SJCRH30 (cell line): ENCODE results near the gene C19orf53. TPM values are rescaled to one million over a fixed set of nuclear protein-coding genes. Genes with fewer than 3 reads are reported as not detected.

Source experiments
- DNase-seq, 2 experiments: peaks; one replicate each; pipeline ENCODE4 v3.0.0-alpha.2; 2015 to 2020
- H3K27ac ChIP-seq: fragments of 250-450 bp; sonication (Bioruptor Pico); 2 replicates; pipeline ENCODE4 v1.5.1; 2020; ENCODE audit warnings: mild to moderate bottlenecking, moderate library complexity
- H3K27me3 ChIP-seq: fragments of 250-450 bp; sonication (Bioruptor Pico); 2 replicates; pipeline ENCODE4 v1.5.1; 2020; ENCODE audit warnings: mild to moderate bottlenecking, moderate library complexity
- H3K36me3 ChIP-seq: fragments of 250-450 bp; sonication (Bioruptor Pico); 2 replicates; pipeline ENCODE4 v1.5.1; 2020; ENCODE audit warnings: mild to moderate bottlenecking, moderate library complexity
- H3K4me1 ChIP-seq: fragments of 250-450 bp; sonication (Bioruptor Pico); 2 replicates; pipeline ENCODE4 v1.5.1; 2020; ENCODE audit warnings: mild to moderate bottlenecking, moderate library complexity
- H3K4me3 ChIP-seq: fragments of 250-450 bp; sonication (Bioruptor Pico); 2 replicates; pipeline ENCODE4 v1.5.1; 2020; ENCODE audit warnings: mild to moderate bottlenecking, moderate library complexity
- H3K9me3 ChIP-seq: fragments of 250-450 bp; sonication (Bioruptor Pico); replicated peaks from 2 replicates; pipeline ENCODE4 v1.5.1; 2020; ENCODE audit warnings: mild to moderate bottlenecking, moderate library complexity
- total RNA-seq: library from RNA; depleted of rRNA; stranded (reverse); fragments of >200 nt; shearing (Covaris generic); gene quantifications from 2 replicates; pipeline ENCODE4 v1.2.3, GENCODE V29; 2014; rRNA removed

Gene C19orf53
- total RNA-seq, 1 experiment from 2014 or later: 208 TPM

DNA sequence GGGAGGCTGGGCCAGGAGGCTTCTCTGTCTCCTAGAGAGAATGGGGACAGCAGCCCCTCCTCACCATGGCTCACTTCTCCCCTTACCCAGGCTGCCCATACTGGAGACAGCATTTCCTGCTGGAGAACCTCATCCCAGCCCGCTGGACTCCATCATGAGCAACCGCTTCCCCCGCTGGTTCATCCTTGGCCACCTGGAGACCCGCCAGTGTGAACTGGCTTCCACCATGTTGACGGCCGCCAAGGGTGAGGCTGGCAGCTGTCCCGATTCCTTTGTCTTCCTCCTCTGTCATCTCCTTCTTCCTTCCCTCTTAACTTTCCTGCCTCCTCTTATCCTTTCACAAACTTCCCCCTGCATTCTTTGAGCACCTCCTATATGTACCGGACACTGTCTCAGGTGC lies 49.0 kb downstream of the C19orf53 start:
- H3K27ac ChIP-seq: no peak overlapping the region
- H3K4me3 ChIP-seq: no peak overlapping the region
- H3K9me3 ChIP-seq: no peaks in the 10 kb centered on the region
- peaks cover 10% of the 10 kb centered on the region for H3K4me1 ChIP-seq
- H3K27me3 ChIP-seq: no peaks in the 10 kb centered on the region
- DNase-seq: no peak
- peaks cover 43% of the 10 kb centered on the region for H3K36me3 ChIP-seq

GRCh38 chr19:13823901-13824300 lies 49.6 kb downstream of the C19orf53 start:
- Histone ChIP-seq H3K27ac (no peak overlapping the region), H3K36me3 (peaks cover 45% of the 10 kb centered on the region), H3K4me1 (peaks cover 10% of the 10 kb centered on the region), H3K9me3 (no peaks in the 10 kb centered on the region), H3K4me3 (no peak overlapping the region), H3K27me3 (no peaks in the 10 kb centered on the region)
- no peak for DNase-seq

- peaks cover 10% of the 10 kb centered on the region for H3K4me1 ChIP-seq
- peaks cover 48% of the 10 kb centered on the region for H3K36me3 ChIP-seq
- DNase-seq: no peak
- H3K27me3 ChIP-seq: no peaks in the 10 kb centered on the region
- H3K4me3 ChIP-seq: no peak overlapping the region
- no peak overlapping the region for H3K27ac ChIP-seq
- no peaks in the 10 kb centered on the region for H3K9me3 ChIP-seq
Observed at GRCh38 chr19:13824703-13825102, 50.4 kb downstream of the C19orf53 start.

GRCh38 chr19:13825489-13826441 lies 51.5 kb downstream of the C19orf53 start:
- Histone ChIP-seq H3K36me3 (peaks cover 52% of the 10 kb centered on the region), H3K4me1 (peaks cover 10% of the 10 kb centered on the region), H3K4me3 (no peak overlapping the region), H3K27me3 (no peaks in the 10 kb centered on the region), H3K27ac (no peak overlapping the region), H3K9me3 (no peaks in the 10 kb centered on the region; the same call in 1 of the 2 replicates)
- DNase-seq: peak; percentile 69 to 75

DNA sequence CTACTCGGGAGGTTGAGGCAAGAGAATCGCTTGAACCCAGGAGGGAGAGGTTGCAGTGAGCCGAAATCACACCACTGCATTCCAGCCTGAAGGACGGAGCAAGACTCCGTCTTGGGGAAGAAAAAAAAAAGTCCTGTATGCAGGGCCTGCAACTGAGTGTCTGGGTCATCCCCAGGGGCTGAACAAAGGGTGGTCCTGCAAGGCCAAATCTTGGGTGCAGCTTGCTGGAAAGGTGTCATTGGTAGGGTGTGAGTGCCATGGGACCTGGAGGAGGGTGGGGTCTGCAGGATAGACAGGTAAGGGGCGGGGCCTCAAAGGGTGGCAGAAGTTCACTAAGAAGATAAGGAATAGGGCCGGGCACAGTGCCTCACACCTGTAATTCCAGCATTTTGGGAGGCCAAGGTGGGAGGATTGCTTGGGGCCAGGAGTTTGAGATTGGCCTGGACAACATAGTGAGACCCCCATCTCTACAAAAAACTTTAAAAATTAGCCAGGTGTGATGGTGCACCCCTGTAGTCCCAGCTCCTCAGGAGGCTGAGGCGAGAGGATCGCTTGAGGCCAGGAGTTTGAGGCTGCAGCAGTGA lies 52.5 kb downstream of the C19orf53 start:
- Histone ChIP-seq H3K9me3 (no peaks in the 10 kb centered on the region; the same call in 1 of the 2 replicates), H3K4me3 (no peak overlapping the region), H3K4me1 (peaks cover 10% of the 10 kb centered on the region), H3K27me3 (no peaks in the 10 kb centered on the region), H3K27ac (no peak overlapping the region), H3K36me3 (peaks cover 49% of the 10 kb centered on the region)
- DNase-seq: no peak

DNA sequence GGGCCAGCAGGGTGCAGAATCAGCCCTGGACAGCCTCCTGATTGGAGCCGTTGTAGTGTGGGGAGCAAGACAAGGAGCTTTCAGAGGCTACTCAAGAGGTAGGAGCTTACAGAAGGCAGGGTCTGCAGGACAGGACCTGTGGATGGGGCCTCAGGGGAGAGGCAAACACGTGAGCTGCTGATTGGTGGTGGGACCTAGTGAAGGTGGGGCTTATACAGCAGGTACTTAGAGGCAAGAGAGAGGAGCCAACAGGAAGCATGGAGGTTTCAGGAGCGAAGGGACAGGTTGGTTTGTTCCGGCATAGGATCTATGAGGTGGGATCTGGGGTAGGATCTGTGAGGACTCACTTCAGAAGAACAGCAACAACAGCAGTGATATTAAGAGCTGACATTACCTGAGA lies 53.4 kb downstream of the C19orf53 start:
- H3K4me1 ChIP-seq: peaks cover 2% of the 10 kb centered on the region; the same call in 1 of the 2 replicates
- H3K27ac ChIP-seq: no peak overlapping the region
- H3K27me3 ChIP-seq: no peaks in the 10 kb centered on the region
- no peaks in the 10 kb centered on the region; the same call in 1 of the 2 replicates for H3K9me3 ChIP-seq
- no peak for DNase-seq
- no peak overlapping the region for H3K4me3 ChIP-seq
- peaks cover 52% of the 10 kb centered on the region for H3K36me3 ChIP-seq

Other genes with a start within 250 kb of the C19orf53 start
- gene MRI1, start 9.9 kb upstream of the C19orf53 start, total RNA-seq: 35.4 and 37.2 TPM in 2 replicates
- 16.8 and 18.3 TPM in 2 replicates for gene ZSWIM4, start 21.0 kb downstream of the C19orf53 start, total RNA-seq
- gene NANOS3, start 102.7 kb downstream of the C19orf53 start, total RNA-seq: 1.3 and 2.3 TPM in 2 replicates
- gene BRME1, start 131.7 kb downstream of the C19orf53 start, total RNA-seq: 10.0 and 11.7 TPM in 2 replicates
- 10.8 and 15.3 TPM in 2 replicates for gene CC2D1A, start 131.7 kb downstream of the C19orf53 start, total RNA-seq
- 0.08 TPM in 1 of 2 replicates, not detected in the other for gene PODNL1, start 164.0 kb downstream of the C19orf53 start, total RNA-seq
- 37.4 and 39.1 TPM in 2 replicates for gene DCAF15, start 178.1 kb downstream of the C19orf53 start, total RNA-seq
- gene RFX1, start 231.9 kb downstream of the C19orf53 start, total RNA-seq: 3.9 and 4.4 TPM in 2 replicates